ENCODE data around the gene EEF2KMT. TPM values are rescaled to one million over a fixed set of nuclear protein-coding genes. Genes with fewer than 3 reads are reported as not detected.

EEF2KMT gene
- total and polyA plus RNA-seq, 2 of the 13 experiments (the other 11 are each of a cell fraction or from before 2014, with no cell fraction given) = 10.7 to 26.9 TPM

DNA sequence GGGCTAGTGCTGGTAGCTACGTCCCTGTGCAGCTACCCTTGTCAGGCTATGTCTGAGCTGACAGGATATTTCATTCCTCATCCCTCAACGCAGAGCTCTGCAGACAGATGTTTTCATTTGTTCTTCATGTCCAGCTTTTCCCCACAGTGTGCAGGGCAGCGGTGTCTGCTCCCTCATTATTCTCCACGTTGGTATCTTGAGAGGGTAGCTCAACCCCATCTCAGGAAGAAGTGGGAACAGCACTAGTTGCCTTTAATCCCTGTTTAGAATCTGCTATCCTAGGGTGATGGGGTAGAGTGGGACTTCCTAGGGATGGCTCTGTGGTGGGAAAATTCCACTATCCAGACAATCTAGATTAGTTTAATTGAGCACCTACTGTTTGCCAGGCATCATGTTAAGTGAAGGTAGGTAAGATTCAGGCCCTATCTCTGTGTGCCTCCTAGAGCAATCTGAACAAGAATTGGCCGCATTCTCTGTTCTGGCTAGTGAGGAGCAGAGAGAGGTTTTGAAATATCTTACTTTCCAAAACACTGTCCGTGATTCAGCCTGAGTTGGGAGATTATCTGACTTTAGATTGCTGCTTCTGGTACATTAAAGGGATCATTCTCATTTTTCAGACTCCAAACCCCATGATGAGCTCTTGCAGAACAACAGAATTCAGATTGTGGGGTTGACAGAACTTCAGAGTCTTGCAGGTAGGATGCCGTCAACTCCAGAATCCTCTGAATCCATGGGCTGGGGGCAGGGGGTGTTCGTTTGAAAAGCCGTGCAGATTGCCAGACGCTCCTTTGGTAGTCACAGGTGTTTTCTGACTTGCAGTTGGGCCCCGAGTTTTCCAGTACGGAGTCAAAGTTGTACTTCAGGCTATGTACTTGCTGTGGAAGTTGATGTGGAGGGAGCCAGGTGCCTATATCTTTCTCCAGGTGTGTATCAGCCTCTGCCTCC, 25.0 kb downstream of the EEF2KMT start (continued):
- TF ChIP-seq, protein P1, sequence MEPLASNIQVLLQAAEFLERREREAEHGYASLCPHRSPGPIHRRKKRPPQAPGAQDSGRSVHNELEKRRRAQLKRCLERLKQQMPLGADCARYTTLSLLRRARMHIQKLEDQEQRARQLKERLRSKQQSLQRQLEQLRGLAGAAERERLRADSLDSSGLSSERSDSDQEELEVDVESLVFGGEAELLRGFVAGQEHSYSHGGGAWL (CRISPR knock-in tag; IDR thresholded peaks at IDR 0.05) = no peak
- TF ChIP-seq ZFP62 (CRISPR knock-in tag; IDR thresholded peaks at IDR 0.05) (0 out of 2 replicates have a peak, but pooled peaks have one; percentile 1), ZNF597 (CRISPR knock-in tag; IDR thresholded peaks at IDR 0.05) (0 out of 2 replicates have a peak, but pooled peaks have one; percentile 75), ZNF790 (CRISPR knock-in tag; IDR thresholded peaks at IDR 0.05; ENCODE audit: borderline replicate concordance) (no peak), CENPBD1 (CRISPR knock-in tag; IDR thresholded peaks at IDR 0.05; ENCODE audit: borderline replicate concordance, low read depth) (no peak), ZNF431 (CRISPR knock-in tag; IDR thresholded peaks at IDR 0.05; ENCODE audit: borderline replicate concordance, low read depth) (peak; percentile 78; the same call in 1 of the 2 replicates), ZSCAN29 (CRISPR knock-in tag; conservative IDR thresholded peaks at IDR 0.05) (0 out of 2 replicates have a peak, but pooled peaks have one; percentile 9), ZNF512B (CRISPR knock-in tag; IDR thresholded peaks at IDR 0.05; ENCODE audit: borderline replicate concordance) (no peak), ZBTB42 (CRISPR knock-in tag; IDR thresholded peaks at IDR 0.05) (no peak), ZBTB34 (CRISPR knock-in tag; IDR thresholded peaks at IDR 0.05) (no peak), ZMYM3 (CRISPR knock-in tag; IDR thresholded peaks at IDR 0.05) (no peak), ZNF484 (CRISPR knock-in tag; IDR thresholded peaks at IDR 0.05; ENCODE audit: borderline replicate concordance, low read depth) (no peak), KLF15 (CRISPR knock-in tag; IDR thresholded peaks at IDR 0.05; ENCODE audit: borderline replicate concordance) (0 out of 2 replicates have a peak, but pooled peaks have one; percentile 9), AKAP8 (CRISPR knock-in tag; IDR thresholded peaks at IDR 0.05) (peak; percentile 3; the same call in 1 of the 2 replicates), PREB (CRISPR knock-in tag; IDR thresholded peaks at IDR 0.05) (0 out of 2 replicates have a peak, but pooled peaks have one; percentile 70), ZNF441 (CRISPR knock-in tag; IDR thresholded peaks at IDR 0.05; ENCODE audit: borderline replicate concordance) (no peak)
- TF ChIP-seq, protein P2, sequence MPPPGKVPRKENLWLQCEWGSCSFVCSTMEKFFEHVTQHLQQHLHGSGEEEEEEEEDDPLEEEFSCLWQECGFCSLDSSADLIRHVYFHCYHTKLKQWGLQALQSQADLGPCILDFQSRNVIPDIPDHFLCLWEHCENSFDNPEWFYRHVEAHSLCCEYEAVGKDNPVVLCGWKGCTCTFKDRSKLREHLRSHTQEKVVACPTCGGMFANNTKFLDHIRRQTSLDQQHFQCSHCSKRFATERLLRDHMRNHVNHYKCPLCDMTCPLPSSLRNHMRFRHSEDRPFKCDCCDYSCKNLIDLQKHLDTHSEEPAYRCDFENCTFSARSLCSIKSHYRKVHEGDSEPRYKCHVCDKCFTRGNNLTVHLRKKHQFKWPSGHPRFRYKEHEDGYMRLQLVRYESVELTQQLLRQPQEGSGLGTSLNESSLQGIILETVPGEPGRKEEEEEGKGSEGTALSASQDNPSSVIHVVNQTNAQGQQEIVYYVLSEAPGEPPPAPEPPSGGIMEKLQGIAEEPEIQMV (CRISPR knock-in tag; IDR thresholded peaks at IDR 0.05; ENCODE audit: low read depth) = peak; percentile 49; the same call in 1 of the 2 replicates
